DOHH2 (cell line): ENCODE measurements around the gene SFR1.

Source experiments
- H3F3A ChIP-seq: fragments of 200-600 bp; sonication (generic), shearing (Covaris generic); 2 replicates; pipeline ENCODE4 v1.6.0; 2016; ENCODE audit warnings: antibody characterized with exemption, mild to moderate bottlenecking; ENCODE audit not compliant: control insufficient read depth, insufficient read depth
- H3K27ac ChIP-seq: fragments of 200-600 bp; sonication (generic); 2 replicates; pipeline ENCODE4 v1.5.1; 2014; ENCODE audit warnings: low read depth, mild to moderate bottlenecking, low read length, moderate library complexity
- H3K27me3 ChIP-seq: fragments of 200-600 bp; sonication (generic); 2 replicates; pipeline ENCODE4 v1.6.1; 2014; ENCODE audit warnings: mild to moderate bottlenecking, low read length, mixed read lengths; ENCODE audit not compliant: control insufficient read depth
- H3K36me3 ChIP-seq: fragments of 200-600 bp; sonication (generic); 2 replicates; pipeline ENCODE4 v1.6.1; 2014; ENCODE audit warnings: mild to moderate bottlenecking, low read length, moderate library complexity, mixed read lengths; ENCODE audit not compliant: control insufficient read depth
- H3K4me1 ChIP-seq: fragments of 200-600 bp; sonication (generic); 2 replicates; pipeline ENCODE4 v1.6.1; 2014; ENCODE audit warnings: mild to moderate bottlenecking, low read length, mixed read lengths; ENCODE audit not compliant: control insufficient read depth
- H3K4me2 ChIP-seq: fragments of 200-600 bp; sonication (generic); 2 replicates; pipeline ENCODE4 v1.6.0; 2014; ENCODE audit warnings: mild to moderate bottlenecking, low read length, moderate library complexity
- H3K4me3 ChIP-seq: fragments of 200-600 bp; sonication (generic); 2 replicates; pipeline ENCODE4 v1.5.1; 2014; ENCODE audit warnings: mild to moderate bottlenecking, low read length, mixed read lengths
- H3K79me2 ChIP-seq: fragments of 200-600 bp; sonication (generic); 2 replicates; pipeline ENCODE4 v1.6.1; 2014; ENCODE audit warnings: mild to moderate bottlenecking, low read length, mixed read lengths; ENCODE audit not compliant: control insufficient read depth
- H3K9me2 ChIP-seq: fragments of 200-600 bp; sonication (generic); replicated peaks from 2 replicates; pipeline ENCODE4 v1.6.1; 2014; ENCODE audit warnings: mild to moderate bottlenecking, low read length, mixed read lengths; ENCODE audit not compliant: control insufficient read depth
- H3K9me3 ChIP-seq: fragments of 200-600 bp; sonication (generic); 2 replicates; pipeline ENCODE4 v1.6.1; 2014; ENCODE audit warnings: antibody characterized with exemption, low read length, mixed read lengths; ENCODE audit not compliant: control insufficient read depth, insufficient read depth
- H4K20me1 ChIP-seq: fragments of 200-600 bp; sonication (generic); 2 replicates; pipeline ENCODE4 v1.6.0; 2014; ENCODE audit warnings: low read depth, mild to moderate bottlenecking, antibody characterized with exemption, low read length, moderate library complexity; ENCODE audit not compliant: control insufficient read depth, insufficient read depth
- EZH2phosphoT487 ChIP-seq: fragments of 200-600 bp; sonication (generic); IDR thresholded peaks from 2 replicates; pipeline ENCODE4 v1.6.1; 2017; ENCODE audit warnings: borderline replicate concordance, mild to moderate bottlenecking, antibody characterized with exemption, low read length, moderate library complexity, mixed read lengths
- TF ChIP-seq, protein P1 (sequence below): fragments of 200-600 bp; sonication (generic); IDR thresholded peaks from one replicate; pipeline ENCODE4 v1.5.1; 2014; ENCODE audit warnings: antibody characterized with exemption, mild to moderate bottlenecking, low read depth, low read length; ENCODE audit not compliant: poor library complexity, severe bottlenecking

SFR1 gene

DNA sequence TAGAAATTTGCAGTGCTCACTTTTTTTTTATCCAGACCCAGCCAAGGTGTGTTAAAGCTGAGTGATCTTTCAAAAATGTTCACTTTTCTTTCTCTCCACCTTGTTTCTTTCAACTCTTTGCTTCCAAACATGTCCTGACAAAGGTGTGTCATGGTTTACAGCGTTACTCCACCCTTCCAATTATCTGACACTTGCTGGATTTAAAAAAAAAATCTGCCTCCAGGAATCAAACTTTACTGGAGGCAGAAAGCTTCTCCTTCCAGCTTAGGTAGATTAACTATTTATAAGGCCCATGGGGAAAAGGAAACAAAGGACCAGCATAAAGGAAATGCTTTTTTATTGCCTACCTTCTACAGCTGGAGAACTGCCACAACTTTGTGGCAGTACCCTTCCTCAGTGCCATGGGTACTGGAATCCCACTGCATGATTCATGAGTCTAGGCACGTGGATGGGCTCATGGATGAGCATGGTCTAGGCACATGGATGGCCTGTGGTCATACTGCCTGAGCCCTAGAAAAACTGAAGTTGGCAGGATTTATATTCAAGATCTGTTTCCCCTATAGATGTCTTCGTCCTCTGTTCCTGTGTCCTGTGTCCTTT is 36.1 kb upstream of the SFR1 start, which contains the start of gene COL17A1:
TSS of gene COL17A1 (minus strand) at position 80 of the 600 bp plus-strand sequence. CDS start 5,207 bp downstream, outside the sequence.
- Histone ChIP-seq H3K27me3 (peaks cover 4% of the 10 kb centered on the region), H3K79me2 (no peaks in the 10 kb centered on the region), H3K9me3 (no peaks in the 10 kb centered on the region), H3K4me3 (no peak within 1 kb of the TSS), H3K4me1 (no peaks in the 10 kb centered on the region), H3K4me2 (no peak within 1 kb of the TSS), H3K9me2 (no peaks in the 10 kb centered on the region), H3K27ac (no peak within 1 kb of the TSS), H4K20me1 (no peaks in the 10 kb centered on the region), H3F3A (no peaks in the 10 kb centered on the region), H3K36me3 (no peaks in the 10 kb centered on the region)
- TF ChIP-seq, protein P1, sequence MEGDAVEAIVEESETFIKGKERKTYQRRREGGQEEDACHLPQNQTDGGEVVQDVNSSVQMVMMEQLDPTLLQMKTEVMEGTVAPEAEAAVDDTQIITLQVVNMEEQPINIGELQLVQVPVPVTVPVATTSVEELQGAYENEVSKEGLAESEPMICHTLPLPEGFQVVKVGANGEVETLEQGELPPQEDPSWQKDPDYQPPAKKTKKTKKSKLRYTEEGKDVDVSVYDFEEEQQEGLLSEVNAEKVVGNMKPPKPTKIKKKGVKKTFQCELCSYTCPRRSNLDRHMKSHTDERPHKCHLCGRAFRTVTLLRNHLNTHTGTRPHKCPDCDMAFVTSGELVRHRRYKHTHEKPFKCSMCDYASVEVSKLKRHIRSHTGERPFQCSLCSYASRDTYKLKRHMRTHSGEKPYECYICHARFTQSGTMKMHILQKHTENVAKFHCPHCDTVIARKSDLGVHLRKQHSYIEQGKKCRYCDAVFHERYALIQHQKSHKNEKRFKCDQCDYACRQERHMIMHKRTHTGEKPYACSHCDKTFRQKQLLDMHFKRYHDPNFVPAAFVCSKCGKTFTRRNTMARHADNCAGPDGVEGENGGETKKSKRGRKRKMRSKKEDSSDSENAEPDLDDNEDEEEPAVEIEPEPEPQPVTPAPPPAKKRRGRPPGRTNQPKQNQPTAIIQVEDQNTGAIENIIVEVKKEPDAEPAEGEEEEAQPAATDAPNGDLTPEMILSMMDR: no peak
- no peak for TF ChIP-seq EZH2phosphoT487

DNA sequence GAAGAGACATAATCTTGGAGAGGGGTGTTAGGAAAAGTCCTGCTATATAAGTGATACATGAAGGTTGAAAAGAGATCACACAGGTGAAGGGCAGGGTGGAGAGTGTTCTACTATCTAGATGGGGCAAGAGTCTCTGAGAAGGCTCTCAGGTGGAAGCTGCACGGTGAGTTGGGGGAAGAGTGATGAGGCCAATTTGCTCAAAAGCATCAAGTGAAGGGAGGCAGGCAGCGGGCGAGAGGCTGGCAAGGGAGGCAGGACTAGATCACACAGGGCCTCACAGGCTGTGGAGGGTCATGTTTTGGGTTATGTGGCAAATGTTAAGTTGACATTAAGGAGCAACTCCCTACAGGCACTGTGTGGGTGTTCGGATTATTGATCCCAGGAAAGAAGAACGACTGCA is 33.7 kb upstream of the SFR1 start:
- Histone ChIP-seq H3K27ac (no peak overlapping the region), H3K4me2 (no peak overlapping the region), H3K36me3 (no peaks in the 10 kb centered on the region), H3K9me2 (no peaks in the 10 kb centered on the region), H3F3A (no peaks in the 10 kb centered on the region), H3K79me2 (no peaks in the 10 kb centered on the region), H3K9me3 (no peaks in the 10 kb centered on the region), H4K20me1 (no peaks in the 10 kb centered on the region), H3K4me1 (no peaks in the 10 kb centered on the region), H3K27me3 (peaks cover 8% of the 10 kb centered on the region), H3K4me3 (no peak overlapping the region)
- TF ChIP-seq, protein P1: no peak
- no peak for TF ChIP-seq EZH2phosphoT487

DNA sequence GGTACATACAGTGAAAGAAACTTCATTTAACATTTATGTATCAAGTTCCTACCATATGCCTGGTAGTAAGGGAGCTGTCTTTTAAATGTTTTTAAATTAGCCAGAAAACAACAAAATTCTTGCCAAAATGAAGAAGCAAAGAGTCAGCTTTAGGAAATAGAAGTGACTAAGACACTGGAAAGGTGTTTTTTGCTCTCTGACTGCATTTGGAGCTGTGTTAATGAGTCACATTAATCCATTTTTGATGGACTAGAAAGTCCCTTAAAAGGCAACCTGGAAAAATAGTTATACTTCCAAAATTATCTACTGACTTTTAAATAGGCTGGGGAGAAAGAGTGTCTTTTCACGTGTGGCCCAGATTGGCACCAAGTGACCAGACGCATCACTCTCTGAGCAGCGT is 32.4 kb upstream of the SFR1 start:
- H3K9me3 ChIP-seq: no peaks in the 10 kb centered on the region
- TF ChIP-seq EZH2phosphoT487: no peak
- TF ChIP-seq, protein P1: no peak
- no peak overlapping the region for H3K4me2 ChIP-seq
- no peaks in the 10 kb centered on the region for H3F3A ChIP-seq
- no peaks in the 10 kb centered on the region for H3K4me1 ChIP-seq
- peaks cover 5% of the 10 kb centered on the region; the same call in 1 of the 2 replicates for H3K27me3 ChIP-seq
- H3K79me2 ChIP-seq: no peaks in the 10 kb centered on the region
- H4K20me1 ChIP-seq: no peaks in the 10 kb centered on the region
- H3K36me3 ChIP-seq: no peaks in the 10 kb centered on the region
- no peaks in the 10 kb centered on the region for H3K9me2 ChIP-seq
- no peak overlapping the region for H3K4me3 ChIP-seq
- no peak overlapping the region for H3K27ac ChIP-seq

DNA sequence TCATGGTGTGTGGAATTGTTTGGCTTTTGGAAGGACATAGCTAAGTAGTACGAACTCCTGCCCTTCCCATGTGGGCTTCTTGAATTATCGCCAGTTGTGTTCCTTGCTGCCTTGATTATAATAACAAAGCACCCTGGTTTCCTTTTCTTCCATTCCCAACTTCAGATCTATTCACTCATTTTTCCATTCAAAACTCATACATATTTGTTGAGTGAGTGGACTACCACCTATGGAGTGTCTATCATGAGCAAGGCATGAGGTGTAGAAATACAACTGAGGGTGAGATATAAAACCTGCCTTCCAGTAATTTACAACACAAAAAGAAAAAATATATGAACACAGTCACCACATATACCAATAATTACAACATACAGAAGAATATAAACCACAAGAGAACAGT is 31.4 kb upstream of the SFR1 start:
- TF ChIP-seq, protein P1: no peak
- no peak for TF ChIP-seq EZH2phosphoT487

More for the DNA sequence above, 31.4 kb upstream of the SFR1 start:
- no peak overlapping the region for H3K4me3 ChIP-seq
- H3K4me2 ChIP-seq: no peak overlapping the region
- H3K27me3 ChIP-seq: peaks cover 5% of the 10 kb centered on the region; the same call in 1 of the 2 replicates
- no peaks in the 10 kb centered on the region for H3K36me3 ChIP-seq
- H3F3A ChIP-seq: no peaks in the 10 kb centered on the region
- no peaks in the 10 kb centered on the region for H3K9me3 ChIP-seq
- H4K20me1 ChIP-seq: no peaks in the 10 kb centered on the region
- no peaks in the 10 kb centered on the region for H3K9me2 ChIP-seq
- no peaks in the 10 kb centered on the region for H3K4me1 ChIP-seq
- no peaks in the 10 kb centered on the region for H3K79me2 ChIP-seq
- H3K27ac ChIP-seq: no peak overlapping the region
